ENCODE measurements around the gene CLMN.
"Not testable (repeated sequence)": the region's sequence is repeated elsewhere in the genome, so short reads cannot be mapped to it uniquely, and the experiment has no call there.

CLMN gene

GRCh38 chr14:95215094-95215725 lies 104.5 kb downstream of the CLMN start:
- no peak for DNase-seq

GRCh38 chr14:95213774-95214173 lies 105.9 kb downstream of the CLMN start:
- DNase-seq = no peak

GRCh38 chr14:95211721-95212504 lies 107.8 kb downstream of the CLMN start:
- DNase-seq = no peak

- no peak for DNase-seq
Observed at GRCh38 chr14:95210699-95211098, 109.0 kb downstream of the CLMN start.

- DNase-seq = no peak
Observed at GRCh38 chr14:95208598-95208997, 111.1 kb downstream of the CLMN start.

GRCh38 chr14:95207475-95208233 lies 112.1 kb downstream of the CLMN start:
- DNase-seq = no peak

- no peak for DNase-seq
Observed at GRCh38 chr14:95206534-95206933, 113.2 kb downstream of the CLMN start.

- DNase-seq = no peak
Observed at GRCh38 chr14:95204705-95205104, 115.0 kb downstream of the CLMN start.

- not testable (repeated sequence) for DNase-seq
Observed at GRCh38 chr14:95201745-95202144, 118.0 kb downstream of the CLMN start.

GRCh38 chr14:95200404-95200803 lies 119.3 kb downstream of the CLMN start:
- DNase-seq = no peak

GRCh38 chr14:95199298-95199983 lies 120.3 kb downstream of the CLMN start:
- no peak for DNase-seq

- DNase-seq = no peak
Observed at GRCh38 chr14:95198320-95198719, 121.4 kb downstream of the CLMN start.

- no peak for DNase-seq
Observed at GRCh38 chr14:95197551-95197950, 122.2 kb downstream of the CLMN start.

GRCh38 chr14:95196826-95197545 lies 122.7 kb downstream of the CLMN start:
- DNase-seq = no peak

- no peak for DNase-seq
Observed at GRCh38 chr14:95196268-95196667, 123.4 kb downstream of the CLMN start.

- no peak for DNase-seq
Observed at GRCh38 chr14:95195031-95195430, 124.7 kb downstream of the CLMN start.

GRCh38 chr14:95193081-95193480 lies 126.6 kb downstream of the CLMN start:
- no peak for DNase-seq

GRCh38 chr14:95192311-95192710 lies 127.4 kb downstream of the CLMN start:
- no peak for DNase-seq

- no peak for DNase-seq
Observed at GRCh38 chr14:95191445-95192199, 128.1 kb downstream of the CLMN start.

GRCh38 chr14:95190857-95191256 lies 128.9 kb downstream of the CLMN start:
- no peak for DNase-seq

- DNase-seq = no peak
Observed at GRCh38 chr14:95190346-95190840, 129.3 kb downstream of the CLMN start.
